ENCODE measurements around the gene FAM107B. TPM values are rescaled to one million over a fixed set of nuclear protein-coding genes. Genes with fewer than 3 reads are reported as not detected.

FAM107B gene
- total RNA-seq, 2 experiments from 2014 or later = 105 to 129 TPM

- H3K9me3 Mint-ChIP-seq = no peaks in the 10 kb centered on the region
- CTCF ChIA-PET = no interaction called here
- H3K27ac Mint-ChIP-seq = no peak overlapping the region
- DNase-seq = no peak
- no peaks in the 10 kb centered on the region for H3K36me3 Mint-ChIP-seq (ENCODE audit: low read depth)
- H3K27me3 Mint-ChIP-seq (ENCODE audit: low read depth) = no peaks in the 10 kb centered on the region
- intact Hi-C loops (cut with micrococcal nuclease) = no loop called here
- H3K4me3 Mint-ChIP-seq = no peak overlapping the region
- H3K4me1 Mint-ChIP-seq (ENCODE audit: low read depth) = no peaks in the 10 kb centered on the region
Measured at GRCh38 chr10:14803827-14804226, 29.1 kb upstream of the FAM107B start.

GRCh38 chr10:14801723-14802122 lies 27.0 kb upstream of the FAM107B start:
- H3K27me3 Mint-ChIP-seq (ENCODE audit: low read depth) = no peaks in the 10 kb centered on the region
- DNase-seq = no peak
- CTCF ChIA-PET = interaction anchor here (0.6 kb wide), 1 partner anchor 183 kb away, joined by 4 read pairs; no protein-coding TSS in a partner anchor
- H3K4me1 Mint-ChIP-seq (ENCODE audit: low read depth) = no peaks in the 10 kb centered on the region
- H3K27ac Mint-ChIP-seq = no peak overlapping the region
- no peaks in the 10 kb centered on the region for H3K9me3 Mint-ChIP-seq
- intact Hi-C loops (cut with micrococcal nuclease) = no loop called here
- no peak overlapping the region for H3K4me3 Mint-ChIP-seq
- H3K36me3 Mint-ChIP-seq (ENCODE audit: low read depth) = no peaks in the 10 kb centered on the region

GRCh38 chr10:14800397-14800796 lies 25.7 kb upstream of the FAM107B start:
- CTCF ChIA-PET = interaction anchor here (2.0 kb wide), 1 partner anchor 9 kb away, joined by 4 read pairs; no protein-coding TSS in a partner anchor
- Mint-ChIP-seq H3K4me3 (no peak overlapping the region), H3K27me3 (ENCODE audit: low read depth) (no peaks in the 10 kb centered on the region), H3K36me3 (ENCODE audit: low read depth) (no peaks in the 10 kb centered on the region), H3K27ac (no peak overlapping the region), H3K4me1 (ENCODE audit: low read depth) (no peaks in the 10 kb centered on the region), H3K9me3 (no peaks in the 10 kb centered on the region)
- intact Hi-C loops (cut with micrococcal nuclease) = no loop called here
- no peak for DNase-seq

GRCh38 chr10:14798636-14799035 lies 23.9 kb upstream of the FAM107B start:
- CTCF ChIA-PET = interaction anchor here (1.5 kb wide), 1 partner anchor 11 kb away, joined by 3 read pairs; no protein-coding TSS in a partner anchor
- Mint-ChIP-seq H3K4me1 (ENCODE audit: low read depth) (no peaks in the 10 kb centered on the region), H3K9me3 (no peaks in the 10 kb centered on the region), H3K4me3 (no peak overlapping the region), H3K27ac (no peak overlapping the region), H3K27me3 (ENCODE audit: low read depth) (no peaks in the 10 kb centered on the region), H3K36me3 (ENCODE audit: low read depth) (no peaks in the 10 kb centered on the region)
- intact Hi-C loops (cut with micrococcal nuclease) = no loop called here
- DNase-seq = no peak

- H3K9me3 Mint-ChIP-seq = peaks cover 6% of the 10 kb centered on the region
- no peak overlapping the region for H3K4me3 Mint-ChIP-seq
- no peaks in the 10 kb centered on the region for H3K27me3 Mint-ChIP-seq (ENCODE audit: low read depth)
Measured at GRCh38 chr10:14787938-14788337, 13.2 kb upstream of the FAM107B start.

GRCh38 chr10:14784459-14785055 lies 9.9 kb upstream of the FAM107B start:
- Mint-ChIP-seq H3K4me3 (no peak overlapping the region), H3K27ac (no peak overlapping the region), H3K9me3 (peaks cover 6% of the 10 kb centered on the region), H3K36me3 (ENCODE audit: low read depth) (no peaks in the 10 kb centered on the region), H3K4me1 (ENCODE audit: low read depth) (peaks cover 7% of the 10 kb centered on the region), H3K27me3 (ENCODE audit: low read depth) (no peaks in the 10 kb centered on the region)
- CTCF ChIA-PET = interaction anchor here (0.7 kb wide), 1 partner anchor 60 kb away, joined by 3 read pairs; no protein-coding TSS in a partner anchor
- intact Hi-C loops (cut with micrococcal nuclease) = no loop called here
- DNase-seq = no peak

More at GRCh38 chr10:14787938-14788337, 13.2 kb upstream of the FAM107B start:
- CTCF ChIA-PET = interaction anchor here (0.8 kb wide), 1 partner anchor 11 kb away, joined by 3 read pairs; no protein-coding TSS in a partner anchor
- Mint-ChIP-seq H3K4me1 (ENCODE audit: low read depth) (no peaks in the 10 kb centered on the region), H3K36me3 (ENCODE audit: low read depth) (no peaks in the 10 kb centered on the region), H3K27ac (no peak overlapping the region)
- intact Hi-C loops (cut with micrococcal nuclease) = no loop called here
- DNase-seq = no peak

GRCh38 chr10:14782691-14783363 lies 8.1 kb upstream of the FAM107B start:
- peaks cover 7% of the 10 kb centered on the region for H3K4me1 Mint-ChIP-seq (ENCODE audit: low read depth)
- no peak overlapping the region for H3K4me3 Mint-ChIP-seq
- peak; percentile 10 for DNase-seq
- no peak overlapping the region for H3K27ac Mint-ChIP-seq
- H3K36me3 Mint-ChIP-seq (ENCODE audit: low read depth) = no peaks in the 10 kb centered on the region
- CTCF ChIA-PET = no interaction called here
- no peaks in the 10 kb centered on the region for H3K27me3 Mint-ChIP-seq (ENCODE audit: low read depth)
- H3K9me3 Mint-ChIP-seq = peaks cover 6% of the 10 kb centered on the region
- intact Hi-C loops (cut with micrococcal nuclease) = no loop called here

- no peaks in the 10 kb centered on the region for H3K27me3 Mint-ChIP-seq (ENCODE audit: low read depth)
- H3K9me3 Mint-ChIP-seq = peaks cover 6% of the 10 kb centered on the region
- peaks cover 7% of the 10 kb centered on the region for H3K4me1 Mint-ChIP-seq (ENCODE audit: low read depth)
- H3K36me3 Mint-ChIP-seq (ENCODE audit: low read depth) = no peaks in the 10 kb centered on the region
- intact Hi-C loops (cut with micrococcal nuclease) = no loop called here
- CTCF ChIA-PET = no interaction called here
- no peak overlapping the region for H3K27ac Mint-ChIP-seq
- no peak for DNase-seq
- H3K4me3 Mint-ChIP-seq = no peak overlapping the region
Measured at GRCh38 chr10:14781763-14782162, 7.1 kb upstream of the FAM107B start.

GRCh38 chr10:14779001-14779651 lies 4.4 kb upstream of the FAM107B start:
- no peaks in the 10 kb centered on the region for H3K9me3 Mint-ChIP-seq

GRCh38 chr10:14776546-14776945 lies 1.8 kb upstream of the FAM107B start:
- Mint-ChIP-seq H3K27ac (no peak overlapping the region), H3K4me3 (no peak overlapping the region), H3K36me3 (ENCODE audit: low read depth) (no peaks in the 10 kb centered on the region), H3K4me1 (ENCODE audit: low read depth) (no peaks in the 10 kb centered on the region), H3K9me3 (no peaks in the 10 kb centered on the region), H3K27me3 (ENCODE audit: low read depth) (no peaks in the 10 kb centered on the region)
- DNase-seq = no peak
- intact Hi-C loops (cut with micrococcal nuclease) = no loop called here
- CTCF ChIA-PET = interaction anchor here (0.7 kb wide), 1 partner anchor 120 kb away, joined by 3 read pairs; no protein-coding TSS in a partner anchor

More at GRCh38 chr10:14779001-14779651, 4.4 kb upstream of the FAM107B start:
- H3K4me3 Mint-ChIP-seq = no peak overlapping the region
- H3K27me3 Mint-ChIP-seq (ENCODE audit: low read depth) = no peaks in the 10 kb centered on the region
- CTCF ChIA-PET = no interaction called here
- H3K4me1 Mint-ChIP-seq (ENCODE audit: low read depth) = peaks cover 7% of the 10 kb centered on the region
- DNase-seq = no peak
- H3K27ac Mint-ChIP-seq = no peak overlapping the region
- no peaks in the 10 kb centered on the region for H3K36me3 Mint-ChIP-seq (ENCODE audit: low read depth)
- intact Hi-C loops (cut with micrococcal nuclease) = no loop called here

- Mint-ChIP-seq H3K27ac (no peak overlapping the region), H3K27me3 (ENCODE audit: low read depth) (no peaks in the 10 kb centered on the region), H3K9me3 (no peaks in the 10 kb centered on the region), H3K36me3 (ENCODE audit: low read depth) (no peaks in the 10 kb centered on the region), H3K4me1 (ENCODE audit: low read depth) (no peaks in the 10 kb centered on the region), H3K4me3 (no peak overlapping the region)
- DNase-seq = no peak
- CTCF ChIA-PET = interaction anchor here (0.7 kb wide), 1 partner anchor 121 kb away, joined by 3 read pairs; no protein-coding TSS in a partner anchor
- intact Hi-C loops (cut with micrococcal nuclease) = no loop called here
Measured at GRCh38 chr10:14775656-14776055, 959 bp upstream of the FAM107B start.

- CTCF ChIA-PET = no interaction called here
- Mint-ChIP-seq H3K27ac (no peak overlapping the region), H3K4me3 (no peak overlapping the region), H3K4me1 (ENCODE audit: low read depth) (no peaks in the 10 kb centered on the region), H3K36me3 (ENCODE audit: low read depth) (no peaks in the 10 kb centered on the region), H3K27me3 (ENCODE audit: low read depth) (no peaks in the 10 kb centered on the region), H3K9me3 (no peaks in the 10 kb centered on the region)
- intact Hi-C loops (cut with micrococcal nuclease) = no loop called here
- no peak for DNase-seq
Measured at GRCh38 chr10:14774214-14774580, 500 bp downstream of the FAM107B start.
